GM12878 (cell line): Measurements from ENCODE around the gene DCX. TPM values are rescaled to one million over a fixed set of nuclear protein-coding genes. Genes with fewer than 3 reads are reported as not detected.

Experiments used
- ATAC-seq: fragments of 200-7000 bp; cut with Tn5 transposase; 3 replicates; pipeline ENCODE4 v1.9.1; 2020; ENCODE audit warnings: mild to moderate bottlenecking, moderate library complexity
- BruUV-seq: library from RNA; stranded (reverse); fragments of 400-500 nt; replicated peaks from 2 replicates; lab custom pipeline; 2021; lab: Mats Ljungman, UMichigan
- CTCF ChIA-PET: fragments of 300-600 bp; sonication (Branson Sonifier 250); formaldehyde crosslinking; extraction: SDS; loops from one replicate; lab custom pipeline; 2021; ENCODE audit warnings: inconsistent platforms; lab: Yijun Ruan, JAX
- POLR2A ChIA-PET: fragments of 350-600 bp; formaldehyde crosslinking; extraction: SDS; loops from one replicate; lab custom pipeline; 2021; ENCODE audit warnings: inconsistent platforms; lab: Charles Lee
- RAD21 ChIA-PET: fragments of 300-600 bp; sonication (Branson Sonifier 250); formaldehyde crosslinking; loops from one replicate; lab custom pipeline; 2023; ENCODE audit warnings: antibody characterized with exemption; ENCODE audit not compliant: unreplicated experiment; lab: Charles Lee
- SMC1A ChIA-PET: fragments of 300-600 bp; sonication (Branson Sonifier 250); formaldehyde crosslinking; loops from one replicate; lab custom pipeline; 2023; ENCODE audit not compliant: unreplicated experiment, uncharacterized antibody; lab: Charles Lee
- DNase-seq: peaks from one replicate; pipeline ENCODE4 v3.0.0-alpha.2; 2011; ENCODE audit warnings: low read depth, low spot score
- FAIRE-seq: peaks from 3 replicates; lab custom pipeline; 2011; peaks lifted over from hg19 to GRCh38; lab: Jason Lieb, UNC
- H2AFZ ChIP-seq: 2 replicates; pipeline ENCODE4 v1.6.0; 2011; ENCODE audit warnings: low read depth, low read length, control low read depth; ENCODE audit not compliant: control insufficient read depth
- H3K27ac ChIP-seq: 2 replicates; pipeline ENCODE4 v1.5.1; 2011; ENCODE audit warnings: control low read depth; ENCODE audit not compliant: control insufficient read depth, insufficient read depth
- H3K27me3 ChIP-seq, 2 experiments: replicated peaks in 1 of 2; 2 replicates each; pipeline versions ENCODE4 v1.6.0 to v1.6.1; 2011; ENCODE audit warnings: low read length in 1 of 2; ENCODE audit not compliant: control insufficient read depth in 2 of 2, insufficient read depth in 2 of 2
- H3K36me3 ChIP-seq, 2 experiments: 2 replicates each; pipeline ENCODE4 v1.5.1; 2011; ENCODE audit warnings: low read length in 1 of 2; ENCODE audit not compliant: control insufficient read depth in 2 of 2, insufficient read depth in 2 of 2
- H3K4me1 ChIP-seq: 2 replicates; pipeline ENCODE4 v1.6.1; 2011; ENCODE audit warnings: mild to moderate bottlenecking, low read length, moderate library complexity, mixed read lengths; ENCODE audit not compliant: control insufficient read depth, insufficient read depth
- H3K4me2 ChIP-seq: 2 replicates; pipeline ENCODE4 v1.6.0; 2011; ENCODE audit warnings: control low read depth; ENCODE audit not compliant: control insufficient read depth, insufficient read depth
- H3K4me3 ChIP-seq: fragments of 200-600 bp; sonication (generic); 2 replicates; pipeline ENCODE4 v1.5.1; 2016
- H3K79me2 ChIP-seq: 2 replicates; pipeline ENCODE4 v1.6.0; 2011; ENCODE audit warnings: low read length; ENCODE audit not compliant: control insufficient read depth, insufficient read depth
- H3K9ac ChIP-seq: 2 replicates; pipeline ENCODE4 v1.8.0; 2011; ENCODE audit warnings: low read length, control low read depth, mixed read lengths; ENCODE audit not compliant: control insufficient read depth, insufficient read depth
- H3K9me3 ChIP-seq: replicated peaks from 3 replicates; pipeline ENCODE4 v1.5.1; 2011; ENCODE audit warnings: mild to moderate bottlenecking, low read length; ENCODE audit not compliant: control insufficient read depth, insufficient read depth
- H4K20me1 ChIP-seq: 2 replicates; pipeline ENCODE4 v1.6.0; 2011; ENCODE audit not compliant: control insufficient read depth, insufficient read depth
- BCL11A ChIP-seq: IDR thresholded peaks from 2 replicates; pipeline ENCODE4 v1.6.1; 2011; ENCODE audit warnings: low read depth, low read length
- CEBPB ChIP-seq, 2 experiments: fragments of 150-350 bp in 1 of 2; IDR thresholded peaks; 2 replicates each; pipeline ENCODE4 v1.6.1; 2012 to 2014; ENCODE audit warnings: low read depth in 2 of 2, low read length in 2 of 2, borderline replicate concordance in 1 of 2, inconsistent platforms in 1 of 2
- GATAD2B ChIP-seq: fragments of 450-650 bp; conservative IDR thresholded peaks from 2 replicates; pipeline ENCODE4 v1.6.1; 2017; ENCODE audit warnings: low read depth, mild to moderate bottlenecking, moderate library complexity
- KAT2A ChIP-seq: conservative IDR thresholded peaks from 2 replicates; pipeline ENCODE4 v1.6.1; 2011; ENCODE audit warnings: low read depth, low read length; ENCODE audit not compliant: control insufficient read depth
- MEF2B ChIP-seq: fragments of 450-650 bp; IDR thresholded peaks from 2 replicates; pipeline ENCODE4 v1.6.1; 2018; ENCODE audit warnings: mild to moderate bottlenecking, moderate library complexity; ENCODE audit not compliant: partially characterized antibody, poor library complexity, severe bottlenecking
- MTA3 ChIP-seq: IDR thresholded peaks from 2 replicates; pipeline ENCODE4 v1.6.1; 2012; ENCODE audit warnings: low read length, inconsistent platforms, borderline replicate concordance
- POLR2AphosphoS2 ChIP-seq: IDR thresholded peaks from 2 replicates; pipeline ENCODE4 v1.6.1; 2011; ENCODE audit warnings: low read depth, mild to moderate bottlenecking, low read length, improper control_type of control experiment, moderate library complexity
- RCOR1 ChIP-seq: conservative IDR thresholded peaks from 2 replicates; pipeline ENCODE4 v1.6.1; 2012; ENCODE audit warnings: low read depth, low read length, improper control_type of control experiment
- SMC3 ChIP-seq: IDR thresholded peaks from 2 replicates; pipeline ENCODE4 v1.6.1; 2011; ENCODE audit warnings: low read length, improper control_type of control experiment, borderline replicate concordance
- SREBF1 ChIP-seq: IDR thresholded peaks from 2 replicates; pipeline ENCODE4 v1.6.1; 2012; ENCODE audit warnings: mild to moderate bottlenecking, low read length
- SUZ12 ChIP-seq: fragments of 200-600 bp; sonication (generic); IDR thresholded peaks from one replicate; pipeline ENCODE4 v1.6.1; 2018; ENCODE audit warnings: antibody characterized with exemption, mild to moderate bottlenecking; ENCODE audit not compliant: unreplicated experiment
- TARDBP ChIP-seq: IDR thresholded peaks from 2 replicates; pipeline ENCODE4 v1.6.1; 2016; ENCODE audit warnings: borderline replicate concordance
- WGBS: methylation state at CpG from one replicate; pipeline ENCODE4 v1.1.6; 2016; ENCODE audit warnings: low lambda C conversion rate; ENCODE audit not compliant: insufficient replicate concordance, insufficient coverage; ENCODE audit errors: missing lambda C conversion rate; 5-methylcytosine and 5-hydroxymethylcytosine counted together
- in situ Hi-C: fragments of 300-500 bp; cut with MboI; formaldehyde crosslinking; loops from 9 replicates; pipeline ENCODE4 v1.14.3; 2018; ENCODE audit warnings: mixed read lengths
- intact Hi-C: fragments of 100-400 bp; cut with micrococcal nuclease; formaldehyde crosslinking; loops from one replicate; pipeline ENCODE4 v1.14.2; 2022; ENCODE audit not compliant: unreplicated experiment
- polyA plus RNA-seq, 11 experiments: library from polyadenylated mRNA; depleted of rRNA in 4 of 11; unstranded in 6 of 11; stranded (reverse) in 5 of 11; fragments of >200 nt; fragmentation: Nextera tagmentation in 4 of 11; fragmentation: Illumina TruSeq in 1 of 11; extraction: Ambion mirVana in 4 of 11; extraction: Trizol in 1 of 11; gene quantifications; 1 replicate in 1 of 11; 2 replicates in 10 of 11; pipeline versions ENCODE4 v1.2.1 to v1.2.3, GENCODE V29; 2011 to 2016; ENCODE audit warnings: inconsistent platforms in 2 of 11, missing spikeins in 2 of 11, low read depth in 1 of 11
- total RNA-seq, 4 experiments: library from RNA; depleted of rRNA in 3 of 4; stranded (reverse); fragments of >200 nt in 3 of 4; fragmentation: Illumina TruSeq in 1 of 4; extraction: Trizol in 1 of 4; gene quantifications; 2 replicates each; pipeline versions ENCODE4 v1.2.1 to v1.2.3, GENCODE V29; 2013 to 2021
- TF ChIP-seq, protein P1 (sequence below): fragments of 450-650 bp; IDR thresholded peaks from 2 replicates; pipeline ENCODE4 v1.6.1; 2018; ENCODE audit warnings: mild to moderate bottlenecking, low read depth, moderate library complexity; ENCODE audit not compliant: partially characterized antibody

Gene DCX
- total and polyA plus RNA-seq, 10 of the 15 experiments (the other 5 are each of a cell fraction or from before 2014, with no cell fraction given): under 0.01 TPM; not detected in 9

DNA sequence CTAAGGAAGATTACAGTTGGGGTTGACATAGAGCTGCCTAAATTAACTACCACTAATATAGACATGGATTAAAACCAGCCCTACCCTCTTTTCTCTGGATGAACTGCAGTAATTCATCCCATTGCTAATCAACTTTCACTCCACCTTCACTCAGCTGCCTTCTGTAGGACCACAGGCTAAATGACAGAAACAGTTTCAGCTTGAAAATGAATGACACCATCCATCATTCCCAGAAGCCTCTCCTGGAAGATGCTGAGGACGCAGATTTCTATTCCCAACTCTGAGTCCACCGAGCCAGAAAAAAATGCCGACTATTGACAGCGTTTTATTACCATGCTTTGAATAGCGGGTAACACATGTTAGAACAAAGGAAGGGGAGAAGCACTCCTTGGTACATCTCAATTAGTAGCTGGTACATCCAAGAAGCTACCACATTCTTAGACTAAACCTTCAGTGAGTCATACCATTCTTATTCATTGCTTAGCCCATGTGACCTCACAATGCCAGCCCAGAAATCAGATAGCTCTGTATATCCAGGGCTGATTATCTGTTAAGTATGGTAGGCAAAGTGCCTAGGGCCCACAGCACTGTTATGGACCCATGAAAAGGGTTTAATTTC, 25.3 kb downstream of the DCX start:
- in situ Hi-C loops: no loop called here
- CTCF ChIA-PET: no interaction called here
- WGBS: 19% methylated on average over 5 of the region's 5 CpGs

GRCh38 chrX:111386077-111386476, 25.9 kb downstream of the DCX start:
- Histone ChIP-seq H3K36me3 (no peaks in the 10 kb centered on the region), H3K9me3 (no peaks in the 10 kb centered on the region), H3K4me3 (no peak overlapping the region), H3K4me1 (no peaks in the 10 kb centered on the region), H2AFZ (no peak overlapping the region), H3K79me2 (no peaks in the 10 kb centered on the region), H4K20me1 (no peaks in the 10 kb centered on the region), H3K27ac (no peak overlapping the region), H3K4me2 (no peak overlapping the region), H3K9ac (no peak overlapping the region), H3K27me3 (no peaks in the 10 kb centered on the region; a peak in 1 of 4 replicates)
- no TSS peak for BruUV-seq
- RAD21 ChIA-PET: no interaction called here
- 52% methylated on average over 4 of the region's 4 CpGs for WGBS
- FAIRE-seq (no peak), ATAC-seq (no peak), DNase-seq (no peak)
- intact Hi-C loops (no loop called here), in situ Hi-C loops (no loop called here)
- TF ChIP-seq, protein P1, sequence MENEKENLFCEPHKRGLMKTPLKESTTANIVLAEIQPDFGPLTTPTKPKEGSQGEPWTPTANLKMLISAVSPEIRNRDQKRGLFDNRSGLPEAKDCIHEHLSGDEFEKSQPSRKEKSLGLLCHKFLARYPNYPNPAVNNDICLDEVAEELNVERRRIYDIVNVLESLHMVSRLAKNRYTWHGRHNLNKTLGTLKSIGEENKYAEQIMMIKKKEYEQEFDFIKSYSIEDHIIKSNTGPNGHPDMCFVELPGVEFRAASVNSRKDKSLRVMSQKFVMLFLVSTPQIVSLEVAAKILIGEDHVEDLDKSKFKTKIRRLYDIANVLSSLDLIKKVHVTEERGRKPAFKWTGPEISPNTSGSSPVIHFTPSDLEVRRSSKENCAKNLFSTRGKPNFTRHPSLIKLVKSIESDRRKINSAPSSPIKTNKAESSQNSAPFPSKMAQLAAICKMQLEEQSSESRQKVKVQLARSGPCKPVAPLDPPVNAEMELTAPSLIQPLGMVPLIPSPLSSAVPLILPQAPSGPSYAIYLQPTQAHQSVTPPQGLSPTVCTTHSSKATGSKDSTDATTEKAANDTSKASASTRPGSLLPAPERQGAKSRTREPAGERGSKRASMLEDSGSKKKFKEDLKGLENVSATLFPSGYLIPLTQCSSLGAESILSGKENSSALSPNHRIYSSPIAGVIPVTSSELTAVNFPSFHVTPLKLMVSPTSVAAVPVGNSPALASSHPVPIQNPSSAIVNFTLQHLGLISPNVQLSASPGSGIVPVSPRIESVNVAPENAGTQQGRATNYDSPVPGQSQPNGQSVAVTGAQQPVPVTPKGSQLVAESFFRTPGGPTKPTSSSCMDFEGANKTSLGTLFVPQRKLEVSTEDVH: no peak
- TF ChIP-seq MTA3: no peak
- TF ChIP-seq CEBPB (IDR thresholded peaks at IDR 0.05; ENCODE audit: borderline replicate concordance in 1 of 2, low read depth in 2 of 2, low read length in 2 of 2): no peak
- TF ChIP-seq SREBF1: no peak
- no peak for TF ChIP-seq POLR2AphosphoS2
- TF ChIP-seq SMC3: no peak
- TF ChIP-seq RCOR1: no peak
- no peak for TF ChIP-seq TARDBP
- no peak for TF ChIP-seq KAT2A
- POLR2A ChIA-PET: no interaction called here
- SMC1A ChIA-PET: no interaction called here
- CTCF ChIA-PET: no interaction called here

More for the DNA sequence above, 25.3 kb downstream of the DCX start:
- Histone ChIP-seq H3K36me3 (no peaks in the 10 kb centered on the region), H3K4me1 (no peaks in the 10 kb centered on the region), H3K9ac (no peak overlapping the region), H3K79me2 (no peaks in the 10 kb centered on the region), H2AFZ (no peak overlapping the region), H3K4me3 (no peak overlapping the region), H3K27me3 (no peaks in the 10 kb centered on the region; a peak in 1 of 4 replicates), H3K27ac (no peak overlapping the region), H4K20me1 (no peaks in the 10 kb centered on the region), H3K4me2 (no peak overlapping the region), H3K9me3 (no peaks in the 10 kb centered on the region)
- ChIA-PET POLR2A (no interaction called here), SMC1A (no interaction called here), RAD21 (no interaction called here)
- intact Hi-C loops: no loop called here
- TF ChIP-seq GATAD2B (no peak), SUZ12 (no peak), MEF2B (no peak), BCL11A (no peak)
- BruUV-seq: no TSS peak
- ATAC-seq: no peak
- no peak for DNase-seq
- FAIRE-seq: no peak
